HG02678 (cell line): ENCODE results near the gene SFXN5.

Source experiments
- ATAC-seq: cut with Tn5 transposase; IDR thresholded peaks from one replicate; pipeline ENCODE4 v1.9.1; 2021; ENCODE audit warnings: mild to moderate bottlenecking, moderate library complexity; ENCODE audit not compliant: unreplicated experiment

SFXN5 gene

DNA sequence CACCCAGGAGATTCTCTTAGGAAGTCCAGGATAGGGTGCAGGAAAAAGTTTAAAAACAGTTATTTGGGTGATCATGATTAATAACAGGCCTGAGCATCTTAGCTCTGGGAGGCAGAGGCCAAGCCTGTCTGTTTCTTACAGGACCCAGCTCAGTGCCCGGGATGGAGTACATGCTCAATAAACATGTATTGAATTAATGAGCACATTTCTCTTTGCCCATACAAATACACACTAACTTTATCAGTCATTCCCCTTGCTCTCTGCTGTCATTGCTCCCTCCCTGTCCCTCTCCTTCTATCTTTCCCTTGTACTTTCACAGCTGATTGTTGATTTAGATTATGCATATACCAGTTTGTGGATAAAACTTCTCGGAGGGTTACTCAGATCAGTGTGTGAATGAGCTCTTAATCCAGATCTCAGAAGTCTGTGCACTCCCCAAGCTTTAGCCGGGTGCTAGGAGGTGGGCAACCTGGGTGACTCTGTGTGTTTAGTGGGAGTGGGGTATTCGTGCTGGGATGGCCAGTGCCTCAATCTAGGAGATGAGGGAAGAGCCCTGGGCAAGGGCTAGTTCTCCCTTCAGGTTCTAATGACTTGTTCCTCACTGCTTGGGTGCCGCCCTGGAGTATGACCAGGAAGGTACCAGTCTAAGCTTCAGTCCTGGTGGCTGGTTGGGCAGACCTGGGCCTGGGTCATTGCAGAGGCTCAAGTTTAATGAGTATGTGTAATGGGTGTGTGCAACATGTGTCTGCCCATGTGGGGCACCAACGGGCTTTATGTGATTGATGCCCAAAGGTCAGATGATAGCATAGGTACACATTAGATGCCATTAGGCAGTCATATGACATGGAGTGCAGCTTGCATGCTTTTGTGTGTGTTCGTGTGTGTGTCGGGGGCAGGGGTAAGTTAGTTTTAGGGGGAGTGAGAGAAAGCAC lies 143.6 kb downstream of the SFXN5 start:
- ATAC-seq: no peak

- ATAC-seq: no peak
These were observed 144.6 kb downstream of the SFXN5 start for GRCh38 chr2:72926811-72927465.

DNA sequence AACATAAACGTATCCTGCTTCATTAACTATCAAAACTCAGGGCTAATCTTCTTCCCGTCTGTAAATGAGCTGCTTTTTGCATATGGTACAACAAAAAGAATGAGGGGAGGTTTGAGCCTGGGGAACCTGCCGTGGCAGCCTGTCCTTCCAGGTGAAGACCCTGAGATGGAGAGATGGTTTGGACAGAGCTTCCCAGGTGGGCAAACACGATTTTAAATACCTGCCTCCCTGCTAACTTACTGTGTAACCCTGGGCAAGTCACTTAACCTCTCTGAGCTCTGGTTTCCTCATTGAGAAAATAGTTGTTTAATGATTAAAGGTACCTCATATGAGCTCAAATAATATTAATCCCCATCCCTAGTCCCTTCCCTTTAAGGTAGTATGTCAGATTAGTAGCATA lies 145.1 kb downstream of the SFXN5 start:
- no peak for ATAC-seq

DNA sequence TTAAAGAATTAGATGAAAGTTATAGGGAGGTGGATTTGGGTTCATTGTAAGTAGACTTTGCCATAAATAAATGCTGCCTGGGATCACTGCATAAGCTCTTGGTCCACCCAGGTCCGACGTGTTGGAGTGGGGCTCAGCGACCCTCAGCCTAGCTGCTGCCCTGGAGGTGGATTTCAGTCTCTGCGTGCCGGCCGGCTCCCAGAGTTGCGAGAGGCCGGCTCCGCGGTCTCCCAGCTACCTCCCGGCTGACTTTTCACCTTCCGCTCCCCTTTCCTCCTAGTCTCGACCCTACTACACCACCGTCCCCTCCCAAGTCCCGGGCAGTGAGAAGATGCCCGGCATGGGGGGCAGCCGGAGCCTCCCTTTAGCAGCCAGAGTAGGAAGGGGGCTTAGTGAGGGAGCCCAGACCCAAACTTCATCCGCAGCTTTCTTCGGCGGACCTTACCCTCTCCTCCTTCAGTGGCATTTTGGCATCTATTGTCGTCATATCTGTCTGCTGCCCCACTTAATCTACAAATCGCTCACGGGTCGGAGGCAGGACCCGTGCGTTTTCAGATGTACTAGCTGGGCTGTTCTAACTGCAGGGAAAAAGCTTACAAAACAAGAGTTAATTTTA lies 146.1 kb downstream of the SFXN5 start:
- no peak for ATAC-seq

GRCh38 chr2:72924353-72925240 lies 146.9 kb downstream of the SFXN5 start:
- peak; percentile 49 for ATAC-seq

DNA sequence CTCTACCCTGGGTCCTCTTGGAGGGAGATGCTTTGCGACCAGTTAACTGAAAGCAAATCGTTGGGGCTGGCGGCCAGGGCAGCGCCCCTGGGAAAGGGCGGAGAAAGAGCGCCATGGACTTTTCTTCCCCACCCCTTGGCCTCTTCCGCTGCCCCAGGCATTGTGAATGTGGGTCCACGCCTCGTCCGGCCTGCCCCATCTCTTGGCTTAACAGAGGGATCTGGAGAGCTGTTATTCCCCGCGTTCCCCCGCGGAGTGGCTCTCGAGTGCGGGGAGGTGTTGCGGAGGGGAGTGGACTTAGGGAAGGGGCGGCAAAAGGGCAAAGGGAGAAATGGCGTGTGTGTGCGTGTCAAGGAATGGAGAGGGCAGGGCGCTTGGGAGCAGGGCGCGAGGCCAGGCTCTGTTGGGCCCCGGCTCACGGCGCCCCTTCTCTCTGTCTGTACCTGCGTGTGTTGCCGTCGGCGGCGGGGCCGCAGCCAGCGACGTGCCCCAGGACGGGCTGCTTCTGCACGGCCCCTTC lies 147.6 kb downstream of the SFXN5 start:
- no peak for ATAC-seq

GRCh38 chr2:72921853-72922252 lies 149.7 kb downstream of the SFXN5 start:
- no peak for ATAC-seq

DNA sequence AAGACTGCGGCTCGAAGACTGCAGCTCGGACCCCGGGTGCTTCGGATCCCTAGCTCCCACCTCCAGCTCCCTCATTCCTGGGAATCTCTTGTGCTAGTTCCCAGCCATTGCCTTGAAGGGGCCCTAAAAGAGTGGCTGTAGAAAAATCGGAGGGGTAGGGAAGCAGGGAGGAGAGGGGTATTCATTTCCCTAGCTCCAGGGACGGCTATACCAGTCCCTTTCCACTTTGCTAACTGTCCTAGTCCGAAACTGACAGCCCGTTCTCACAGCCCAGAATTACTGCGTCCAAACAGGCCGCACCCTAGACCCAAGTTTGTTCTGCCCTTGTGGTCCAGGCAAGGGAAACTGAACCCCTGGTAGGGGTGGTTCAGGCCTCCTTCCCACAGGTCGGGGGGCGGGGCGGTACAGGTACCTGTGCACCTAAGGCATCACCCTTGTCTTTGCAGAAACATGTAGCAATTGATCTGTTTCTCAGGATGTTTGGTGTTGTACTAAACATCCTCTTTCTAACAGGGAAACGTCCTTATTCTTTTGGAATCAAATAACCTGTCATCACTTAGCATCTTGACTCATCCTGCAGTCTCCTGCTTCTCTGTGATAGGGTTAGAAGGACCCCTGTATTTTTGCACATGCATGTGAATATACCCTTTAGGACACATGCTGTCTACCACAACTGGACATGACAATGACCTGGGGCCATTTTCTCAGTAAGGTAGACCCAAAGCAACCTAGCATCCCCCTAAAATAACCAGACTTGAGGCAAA lies 150.2 kb downstream of the SFXN5 start:
- ATAC-seq: no peak

DNA sequence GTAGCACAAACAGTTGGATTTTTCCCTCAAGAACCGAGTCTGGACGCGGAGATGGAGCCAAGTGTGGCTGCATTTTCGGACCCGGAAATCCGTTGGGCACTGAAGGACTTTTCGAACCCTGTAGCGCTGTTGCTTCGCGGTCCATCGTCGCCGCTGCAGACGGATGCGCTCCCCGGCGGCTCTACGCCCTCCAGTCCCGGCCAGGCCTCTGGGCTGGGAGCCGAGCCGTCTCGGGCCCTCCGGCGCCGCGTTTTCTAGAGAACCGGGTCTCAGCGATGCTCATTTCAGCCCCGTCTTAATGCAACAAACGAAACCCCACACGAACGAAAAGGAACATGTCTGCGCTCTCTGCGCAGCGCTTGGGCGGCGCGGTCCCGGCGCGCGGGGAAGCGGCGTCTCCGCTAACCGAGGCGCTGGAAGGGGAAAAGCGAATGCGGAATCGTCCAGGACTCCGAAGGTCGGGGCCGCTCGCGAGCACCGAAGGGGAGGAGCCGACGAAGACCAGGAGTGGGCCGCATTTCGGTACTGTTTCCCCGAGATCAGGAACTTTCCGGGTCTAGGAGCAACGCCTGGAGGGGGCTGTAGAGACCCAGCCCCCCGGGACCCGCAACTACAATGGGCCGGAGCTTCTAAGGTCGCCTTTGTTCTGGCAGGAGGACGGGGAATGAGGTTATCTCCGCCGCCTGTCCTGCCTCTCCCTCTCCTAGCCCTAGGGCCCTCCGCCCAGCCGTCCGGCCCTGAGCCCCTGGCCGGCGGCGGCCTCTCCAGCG lies 151.0 kb downstream of the SFXN5 start:
- ATAC-seq: no peak

- ATAC-seq: no peak
These were observed 151.8 kb downstream of the SFXN5 start for GRCh38 chr2:72919414-72920317.

GRCh38 chr2:72917877-72918553 lies 153.5 kb downstream of the SFXN5 start:
- ATAC-seq: no peak

GRCh38 chr2:72917138-72917876 lies 154.2 kb downstream of the SFXN5 start, which contains the start of gene EMX1:
TSS of gene EMX1 (plus strand) at chr2:72917519. CDS start at chr2:72917853, 334 bp downstream.
- peak; percentile 49 for ATAC-seq

GRCh38 chr2:72916743-72917137 lies 154.8 kb downstream of the SFXN5 start:
- peak; percentile 5 for ATAC-seq

- ATAC-seq: peak; percentile 62
These were observed 155.4 kb downstream of the SFXN5 start for GRCh38 chr2:72915907-72916742.

- ATAC-seq: no peak
These were observed 156.1 kb downstream of the SFXN5 start for GRCh38 chr2:72915320-72915906.
